HK-2 (cell line): ENCODE measurements around the gene DIP2C.
"Not testable (repeated sequence)": the region's sequence is repeated elsewhere in the genome, so short reads cannot be mapped to it uniquely, and the experiment has no call there.

Experiments used
- DNase-seq: peaks from one replicate; pipeline ENCODE4 v3.0.0-alpha.2; 2018; ENCODE audit not compliant: unreplicated experiment

The DIP2C gene

GRCh38 chr10:596131-596530 lies 93.3 kb downstream of the DIP2C start:
- DNase-seq, result not testable (repeated sequence)

- DNase-seq, result no peak
These were observed 94.0 kb downstream of the DIP2C start for GRCh38 chr10:595473-595872.

- DNase-seq, result no peak
These were observed 94.7 kb downstream of the DIP2C start for GRCh38 chr10:594584-595270.

GRCh38 chr10:593901-594457 lies 95.5 kb downstream of the DIP2C start:
- DNase-seq, result no peak

- no peak for DNase-seq
These were observed 96.0 kb downstream of the DIP2C start for GRCh38 chr10:593421-593820.

- DNase-seq, result no peak
These were observed 96.5 kb downstream of the DIP2C start for GRCh38 chr10:593016-593415.

GRCh38 chr10:591646-592045 lies 97.8 kb downstream of the DIP2C start:
- DNase-seq, result no peak

GRCh38 chr10:590721-591120 lies 98.7 kb downstream of the DIP2C start:
- DNase-seq, result no peak

GRCh38 chr10:589961-590680 lies 99.3 kb downstream of the DIP2C start:
- DNase-seq, result no peak

- no peak for DNase-seq
These were observed 101.0 kb downstream of the DIP2C start for GRCh38 chr10:588246-589165.

GRCh38 chr10:586716-587115 lies 102.8 kb downstream of the DIP2C start:
- DNase-seq, result no peak

GRCh38 chr10:586151-586550 lies 103.3 kb downstream of the DIP2C start:
- DNase-seq, result no peak

- no peak for DNase-seq
These were observed 104.0 kb downstream of the DIP2C start for GRCh38 chr10:585502-585901.

GRCh38 chr10:584497-585290 lies 104.8 kb downstream of the DIP2C start:
- DNase-seq, result not testable (repeated sequence)

GRCh38 chr10:583433-583832 lies 106.0 kb downstream of the DIP2C start:
- no peak for DNase-seq

GRCh38 chr10:581776-582330 lies 107.6 kb downstream of the DIP2C start:
- no peak for DNase-seq

- DNase-seq, result no peak
These were observed 108.7 kb downstream of the DIP2C start for GRCh38 chr10:580778-581177.

- DNase-seq, result no peak
These were observed 113.4 kb downstream of the DIP2C start for GRCh38 chr10:576130-576465.

GRCh38 chr10:575402-576129 lies 113.9 kb downstream of the DIP2C start:
- DNase-seq, result no peak

GRCh38 chr10:572696-573095 lies 116.8 kb downstream of the DIP2C start:
- DNase-seq, result no peak
